Thoracic aorta (tissue), 2 donors: Measurements from ENCODE around the gene CHMP2A. TPM values are rescaled to one million over a fixed set of nuclear protein-coding genes. Genes with fewer than 3 reads are reported as not detected.

Experiments used
- ATAC-seq: fragments of 150-250 bp; one replicate; pipeline ENCODE4 v1.8.0; 2017; ENCODE audit warnings: low read depth; ENCODE audit not compliant: insufficient number of reproducible peaks, low FRiP score
- DNase-seq: peaks from one replicate; pipeline ENCODE4 v3.0.0-alpha.2; 2020; ENCODE audit warnings: low spot score
- H3K27ac ChIP-seq, 2 donors: fragments of 200-600 bp; sonication (generic); 1 replicate in 1 of 2; 2 replicates in 1 of 2; pipeline ENCODE4 v1.5.1; 2016; ENCODE audit warnings: mild to moderate bottlenecking in 2 of 2, moderate library complexity in 2 of 2
- H3K27me3 ChIP-seq: fragments of 200-600 bp; sonication (generic); replicated peaks from 2 replicates; pipeline ENCODE4 v1.6.0; 2016; ENCODE audit warnings: mild to moderate bottlenecking; ENCODE audit not compliant: insufficient read depth
- H3K36me3 ChIP-seq: fragments of 200-600 bp; sonication (generic); one replicate; pipeline ENCODE4 v1.5.1; 2016
- H3K4me1 ChIP-seq, 2 donors: fragments of 200-600 bp; sonication (generic); 1 replicate in 1 of 2; 2 replicates in 1 of 2; pipeline versions ENCODE4 v1.5.1 to v1.6.0; 2016; ENCODE audit warnings: low read depth in 2 of 2, mild to moderate bottlenecking in 1 of 2; ENCODE audit not compliant: control insufficient read depth in 1 of 2
- H3K4me3 ChIP-seq: fragments of 200-600 bp; sonication (generic); 2 replicates; pipeline ENCODE4 v1.5.1; 2016; ENCODE audit warnings: mild to moderate bottlenecking
- H3K9me3 ChIP-seq: fragments of 200-600 bp; sonication (generic); 2 replicates; pipeline ENCODE4 v1.5.1; 2016
- CTCF ChIP-seq: fragments of 200-600 bp; sonication (generic); IDR thresholded peaks from one replicate; pipeline ENCODE4 v1.5.1; 2019; ENCODE audit warnings: antibody characterized with exemption
- total RNA-seq, 2 donors: library from RNA; depleted of rRNA; stranded (reverse); fragments of >200 nt; gene quantifications; one replicate each; pipeline versions ENCODE4 v1.1.0 to v1.2.3, GENCODE V29; 2016

CHMP2A gene
- total RNA-seq, 2 donors from 2014 or later, result 90.3 to 98.8 TPM

GRCh38 chr19:58555920-58556621 lies 1.2 kb upstream of the CHMP2A start:
- no peaks in the 10 kb centered on the region for H3K27me3 ChIP-seq
- no peak for DNase-seq
- peaks cover 27% of the 10 kb centered on the region for H3K36me3 ChIP-seq
- peak overlapping the region; percentile 91 to 99 for H3K27ac ChIP-seq
- no peaks in the 10 kb centered on the region for H3K9me3 ChIP-seq
- ATAC-seq, result no peak
- H3K4me1 ChIP-seq, result peaks cover 29 to 50% of the 10 kb centered on the region in 2 donors
- TF ChIP-seq CTCF, result no peak
- H3K4me3 ChIP-seq, result no peak overlapping the region

GRCh38 chr19:58555369-58555885 lies 522 bp upstream of the CHMP2A start:
- TF ChIP-seq CTCF, result no peak
- Histone ChIP-seq H3K27me3 (no peaks in the 10 kb centered on the region), H3K4me3 (peak overlapping the region; percentile 84), H3K9me3 (no peaks in the 10 kb centered on the region), H3K36me3 (peaks cover 32% of the 10 kb centered on the region), H3K27ac (peak overlapping the region; percentile 80 to 91), H3K4me1 (peaks cover 29 to 49% of the 10 kb centered on the region in 2 donors)
- no peak for ATAC-seq
- DNase-seq, result no peak

- Histone ChIP-seq H3K27ac (peak overlapping the region; percentile 80 to 91), H3K4me3 (peak overlapping the region; percentile 84), H3K36me3 (peaks cover 47% of the 10 kb centered on the region), H3K9me3 (no peaks in the 10 kb centered on the region), H3K27me3 (no peaks in the 10 kb centered on the region), H3K4me1 (peaks cover 25 to 40% of the 10 kb centered on the region in 2 donors)
- TF ChIP-seq CTCF, result no peak
- DNase-seq, result no peak
- no peak for ATAC-seq
Observed at GRCh38 chr19:58553799-58554493, 959 bp downstream of the CHMP2A start.

GRCh38 chr19:58552655-58553054 lies 2.2 kb downstream of the CHMP2A start:
- no peak overlapping the region for H3K4me3 ChIP-seq
- no peaks in the 10 kb centered on the region for H3K9me3 ChIP-seq
- ATAC-seq (no peak), DNase-seq (no peak)
- TF ChIP-seq CTCF, result no peak
- H3K27me3 ChIP-seq, result no peaks in the 10 kb centered on the region
- H3K27ac ChIP-seq, result no peak overlapping the region
- H3K4me1 ChIP-seq, result peaks cover 25 to 39% of the 10 kb centered on the region in 2 donors
- peaks cover 60% of the 10 kb centered on the region for H3K36me3 ChIP-seq
